ENCODE results near the gene RPS6KA5. TPM values are rescaled to one million over a fixed set of nuclear protein-coding genes. Genes with fewer than 3 reads are reported as not detected.

The RPS6KA5 gene
- total RNA-seq, 1 experiment from 2014 or later, result 2.2 TPM

- no peaks in the 10 kb centered on the region for H3K27me3 Mint-ChIP-seq (ENCODE audit: insufficient read depth, unreplicated experiment)
- H3K4me1 Mint-ChIP-seq (ENCODE audit: insufficient read depth, unreplicated experiment), result no peaks in the 10 kb centered on the region
- TF ChIP-seq, protein P1, sequence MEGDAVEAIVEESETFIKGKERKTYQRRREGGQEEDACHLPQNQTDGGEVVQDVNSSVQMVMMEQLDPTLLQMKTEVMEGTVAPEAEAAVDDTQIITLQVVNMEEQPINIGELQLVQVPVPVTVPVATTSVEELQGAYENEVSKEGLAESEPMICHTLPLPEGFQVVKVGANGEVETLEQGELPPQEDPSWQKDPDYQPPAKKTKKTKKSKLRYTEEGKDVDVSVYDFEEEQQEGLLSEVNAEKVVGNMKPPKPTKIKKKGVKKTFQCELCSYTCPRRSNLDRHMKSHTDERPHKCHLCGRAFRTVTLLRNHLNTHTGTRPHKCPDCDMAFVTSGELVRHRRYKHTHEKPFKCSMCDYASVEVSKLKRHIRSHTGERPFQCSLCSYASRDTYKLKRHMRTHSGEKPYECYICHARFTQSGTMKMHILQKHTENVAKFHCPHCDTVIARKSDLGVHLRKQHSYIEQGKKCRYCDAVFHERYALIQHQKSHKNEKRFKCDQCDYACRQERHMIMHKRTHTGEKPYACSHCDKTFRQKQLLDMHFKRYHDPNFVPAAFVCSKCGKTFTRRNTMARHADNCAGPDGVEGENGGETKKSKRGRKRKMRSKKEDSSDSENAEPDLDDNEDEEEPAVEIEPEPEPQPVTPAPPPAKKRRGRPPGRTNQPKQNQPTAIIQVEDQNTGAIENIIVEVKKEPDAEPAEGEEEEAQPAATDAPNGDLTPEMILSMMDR (IDR thresholded peaks at IDR 0.05; ENCODE audit: unreplicated experiment), result no peak
- intact Hi-C loops (cut with micrococcal nuclease), result no loop called here
- ChIA-PET POLR2A (no interaction called here), CTCF (interaction anchor here (0.6 kb wide), 2 partner anchors 11 to 75 kb away, joined by 3 to 5 read pairs; no protein-coding TSS in a partner anchor)
- H3K9me3 Mint-ChIP-seq (ENCODE audit: unreplicated experiment), result no peaks in the 10 kb centered on the region
- no peak for DNase-seq (ENCODE audit: unreplicated experiment)
- BruUV-seq (replicated peaks), result no TSS peak
- no peak overlapping the region for H3K4me3 Mint-ChIP-seq (ENCODE audit: unreplicated experiment)
- H3K36me3 Mint-ChIP-seq (ENCODE audit: insufficient read depth, unreplicated experiment), result no peaks in the 10 kb centered on the region
- H3K27ac Mint-ChIP-seq (ENCODE audit: low read depth, unreplicated experiment), result no peak overlapping the region
Measured at GRCh38 chr14:91080071-91080470, 19.6 kb upstream of the RPS6KA5 start.

DNA sequence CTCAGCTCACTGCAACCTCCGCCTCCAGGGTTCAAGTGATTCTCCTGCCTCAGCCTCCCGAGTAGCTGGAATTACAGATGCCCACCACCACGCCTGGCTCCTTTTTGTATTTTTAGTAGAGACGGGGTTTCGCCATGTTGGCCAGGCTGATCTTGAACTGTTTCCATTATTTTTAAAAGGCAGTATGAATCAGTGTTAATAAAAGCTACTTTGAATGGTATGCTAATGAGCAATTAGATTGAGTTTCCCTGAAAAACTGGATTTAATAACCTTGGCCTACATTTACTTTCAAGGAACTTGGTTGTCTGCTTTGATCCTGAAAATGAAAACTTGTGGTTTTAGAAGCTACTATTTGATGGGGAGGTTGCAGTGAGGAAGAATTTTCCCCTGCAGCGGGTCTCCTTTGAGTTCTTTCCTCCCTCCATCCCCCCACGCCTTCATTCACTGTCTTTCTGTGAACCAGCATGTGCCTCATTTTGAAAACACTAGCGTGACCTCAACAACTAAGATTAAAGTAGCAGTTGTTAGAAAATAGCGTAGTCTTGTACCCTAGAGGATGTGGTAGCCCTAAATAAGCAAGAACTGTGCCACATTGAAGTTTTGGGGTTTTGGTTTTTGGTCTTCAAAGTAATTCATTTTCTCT lies 17.8 kb upstream of the RPS6KA5 start:
- no peak for DNase-seq (ENCODE audit: unreplicated experiment)
- BruUV-seq (replicated peaks), result no TSS peak
- Mint-ChIP-seq H3K4me1 (ENCODE audit: insufficient read depth, unreplicated experiment) (no peaks in the 10 kb centered on the region), H3K36me3 (ENCODE audit: insufficient read depth, unreplicated experiment) (no peaks in the 10 kb centered on the region), H3K9me3 (ENCODE audit: unreplicated experiment) (no peaks in the 10 kb centered on the region), H3K4me3 (ENCODE audit: unreplicated experiment) (no peak overlapping the region), H3K27me3 (ENCODE audit: insufficient read depth, unreplicated experiment) (no peaks in the 10 kb centered on the region), H3K27ac (ENCODE audit: low read depth, unreplicated experiment) (no peak overlapping the region)
- intact Hi-C loops (cut with micrococcal nuclease), result no loop called here
- ChIA-PET POLR2A (interaction anchor here (0.6 to 1.1 kb wide), 3 partner anchors 9 to 292 kb away, joined by 3 to 6 read pairs (median 3); no protein-coding TSS in a partner anchor), CTCF (no interaction called here)
- TF ChIP-seq, protein P1 (IDR thresholded peaks at IDR 0.05; ENCODE audit: unreplicated experiment), result no peak

GRCh38 chr14:91075553-91075952 lies 15.1 kb upstream of the RPS6KA5 start:
- peaks cover 4% of the 10 kb centered on the region for H3K9me3 Mint-ChIP-seq (ENCODE audit: unreplicated experiment)
- no peak overlapping the region for H3K4me3 Mint-ChIP-seq (ENCODE audit: unreplicated experiment)
- no peaks in the 10 kb centered on the region for H3K27me3 Mint-ChIP-seq (ENCODE audit: insufficient read depth, unreplicated experiment)
- TF ChIP-seq, protein P1 (IDR thresholded peaks at IDR 0.05; ENCODE audit: unreplicated experiment), result no peak
- no peak overlapping the region for H3K27ac Mint-ChIP-seq (ENCODE audit: low read depth, unreplicated experiment)
- no peaks in the 10 kb centered on the region for H3K4me1 Mint-ChIP-seq (ENCODE audit: insufficient read depth, unreplicated experiment)
- peaks cover 8% of the 10 kb centered on the region for H3K36me3 Mint-ChIP-seq (ENCODE audit: insufficient read depth, unreplicated experiment)
- no peak for DNase-seq (ENCODE audit: unreplicated experiment)
- CTCF ChIA-PET, result no interaction called here
- POLR2A ChIA-PET, result interaction anchor here (0.8 kb wide), 1 partner anchor 14 kb away, joined by 3 read pairs; no protein-coding TSS in a partner anchor
- no TSS peak for BruUV-seq (replicated peaks)
- intact Hi-C loops (cut with micrococcal nuclease), result no loop called here

DNA sequence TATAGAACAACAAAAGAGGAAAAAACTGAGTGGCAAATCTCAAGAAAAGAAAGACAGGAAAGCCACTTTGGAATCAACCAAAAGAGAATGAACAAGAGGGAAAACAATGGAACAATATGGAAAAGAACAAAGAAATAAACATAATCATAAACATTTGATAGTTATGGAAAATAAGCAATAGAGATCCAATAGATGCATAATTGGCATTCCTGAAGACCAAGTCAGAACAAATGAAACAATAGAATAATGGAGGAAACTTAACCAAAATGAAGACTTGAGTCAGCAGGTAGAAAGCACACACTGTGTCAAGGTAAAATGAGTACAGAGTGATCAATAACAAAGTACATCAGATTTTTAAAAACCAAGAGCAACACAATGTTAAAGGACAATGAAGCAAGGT lies 10.1 kb upstream of the RPS6KA5 start:
- Mint-ChIP-seq H3K36me3 (ENCODE audit: insufficient read depth, unreplicated experiment) (peaks cover 8% of the 10 kb centered on the region), H3K27me3 (ENCODE audit: insufficient read depth, unreplicated experiment) (no peaks in the 10 kb centered on the region), H3K4me1 (ENCODE audit: insufficient read depth, unreplicated experiment) (no peaks in the 10 kb centered on the region), H3K27ac (ENCODE audit: low read depth, unreplicated experiment) (no peak overlapping the region), H3K4me3 (ENCODE audit: unreplicated experiment) (no peak overlapping the region), H3K9me3 (ENCODE audit: unreplicated experiment) (peaks cover 9% of the 10 kb centered on the region)
- DNase-seq (ENCODE audit: unreplicated experiment), result no peak
- TF ChIP-seq, protein P1 (IDR thresholded peaks at IDR 0.05; ENCODE audit: unreplicated experiment), result no peak
- ChIA-PET CTCF (interaction anchor here (0.7 to 0.9 kb wide), 2 partner anchors 9 to 80 kb away, joined by 3 to 4 read pairs; no protein-coding TSS in a partner anchor), POLR2A (interaction anchor here (1.0 kb wide), 1 partner anchor 9 kb away, joined by 4 read pairs; the partner anchor contains the start of gene RPS6KA5)
- intact Hi-C loops (cut with micrococcal nuclease), result no loop called here
- no TSS peak for BruUV-seq (replicated peaks)

All from MCF 10A (cell line).